Stimulated activated CD8-positive, alpha-beta memory T cell treated with anti-CD3 and anti-CD28 coated beads, Interleukin-4, amount 100 ng/mL, for 1 hour (primary cell): Measurements from ENCODE around the gene ZFR2.
A peak's percentile ranks its signal among the peaks of the same experiment; 100 is the strongest.
"Not testable (repeated sequence)": the region's sequence is repeated elsewhere in the genome, so short reads cannot be mapped to it uniquely, and the experiment has no call there.

ENCODE experiments used
- DNase-seq, 2 donors: peaks; one replicate each; pipeline ENCODE4 v3.0.0-alpha.2; 2020; ENCODE audit warnings: low read depth in 2 of 2, low spot score in 1 of 2

ZFR2 gene

GRCh38 chr19:3874695-3875094 lies 5.9 kb upstream of the ZFR2 start:
- not testable (repeated sequence) for DNase-seq

GRCh38 chr19:3873151-3873550 lies 4.3 kb upstream of the ZFR2 start:
- no peak for DNase-seq

- no peak for DNase-seq
Observed at GRCh38 chr19:3867971-3868769, 668 bp downstream of the ZFR2 start.

GRCh38 chr19:3866910-3867638 lies 1.8 kb downstream of the ZFR2 start:
- DNase-seq = no peak

- DNase-seq = no peak
Observed at GRCh38 chr19:3863648-3864047, 5.2 kb downstream of the ZFR2 start.

GRCh38 chr19:3862826-3863500 lies 5.9 kb downstream of the ZFR2 start:
- no peak for DNase-seq

GRCh38 chr19:3860499-3860898 lies 8.3 kb downstream of the ZFR2 start:
- no peak for DNase-seq

- DNase-seq = no peak
Observed at GRCh38 chr19:3857449-3858003, 11.3 kb downstream of the ZFR2 start.

GRCh38 chr19:3855320-3855719 lies 13.5 kb downstream of the ZFR2 start:
- DNase-seq = no peak

GRCh38 chr19:3852614-3853254 lies 16.1 kb downstream of the ZFR2 start:
- DNase-seq = peak in 1 of 2 donors; percentile 22

GRCh38 chr19:3852177-3852511 lies 16.7 kb downstream of the ZFR2 start:
- no peak for DNase-seq

GRCh38 chr19:3851254-3852176 lies 17.3 kb downstream of the ZFR2 start:
- no peak for DNase-seq

GRCh38 chr19:3850320-3850972 lies 18.4 kb downstream of the ZFR2 start:
- DNase-seq = no peak

- no peak for DNase-seq
Observed at GRCh38 chr19:3849787-3850186, 19.1 kb downstream of the ZFR2 start.

GRCh38 chr19:3849092-3849491 lies 19.7 kb downstream of the ZFR2 start:
- DNase-seq = peak in 1 of 2 donors; percentile 23

- no peak for DNase-seq
Observed at GRCh38 chr19:3844596-3844995, 24.2 kb downstream of the ZFR2 start.

GRCh38 chr19:3842948-3843347 lies 25.9 kb downstream of the ZFR2 start:
- no peak for DNase-seq

- DNase-seq = no peak
Observed at GRCh38 chr19:3840804-3841203, 28.0 kb downstream of the ZFR2 start.

GRCh38 chr19:3839941-3840340 lies 28.9 kb downstream of the ZFR2 start:
- no peak for DNase-seq

- no peak for DNase-seq
Observed at GRCh38 chr19:3838661-3839060, 30.2 kb downstream of the ZFR2 start.
